ENCODE results near the gene ZNRF4.
"Not testable (repeated sequence)": the region's sequence is repeated elsewhere in the genome, so short reads cannot be mapped to it uniquely, and the experiment has no call there.

The ZNRF4 gene

DNA sequence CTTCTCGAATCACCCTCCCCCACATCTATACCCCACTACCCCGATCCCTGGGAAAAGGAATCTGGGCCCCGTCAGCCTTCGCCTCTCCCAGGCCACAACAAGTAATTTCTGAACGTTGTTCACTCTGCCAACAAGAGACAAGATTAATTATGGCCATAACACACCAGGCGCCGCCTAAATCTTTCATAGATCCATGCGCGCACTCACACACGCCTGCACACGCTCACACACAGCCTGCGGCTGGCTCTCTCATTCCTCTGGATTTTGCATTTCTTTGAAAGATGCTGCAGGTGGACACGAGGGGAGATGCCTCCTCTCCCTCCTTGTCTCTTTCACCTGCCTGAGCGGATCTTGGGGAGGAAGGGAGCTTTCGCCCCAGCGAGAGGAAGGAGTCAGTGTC lies 17.1 kb downstream of the ZNRF4 start:
- no peaks in the 10 kb centered on the region; the same call in 1 of the 2 replicates for H3K4me1 ChIP-seq
- H3K4me3 ChIP-seq, result no peak overlapping the region
- in situ Hi-C loops (cut with MboI; ENCODE audit: low sequenced_read_pairs), result no loop called here
- DNase-seq (ENCODE audit: low spot score in 2 of 2), result no peak
- H3K9me3 ChIP-seq, result no peaks in the 10 kb centered on the region
- H3K27me3 ChIP-seq (ENCODE audit: low read depth), result no peaks in the 10 kb centered on the region
- no peaks in the 10 kb centered on the region for H3K36me3 ChIP-seq (replicated peaks)

DNA sequence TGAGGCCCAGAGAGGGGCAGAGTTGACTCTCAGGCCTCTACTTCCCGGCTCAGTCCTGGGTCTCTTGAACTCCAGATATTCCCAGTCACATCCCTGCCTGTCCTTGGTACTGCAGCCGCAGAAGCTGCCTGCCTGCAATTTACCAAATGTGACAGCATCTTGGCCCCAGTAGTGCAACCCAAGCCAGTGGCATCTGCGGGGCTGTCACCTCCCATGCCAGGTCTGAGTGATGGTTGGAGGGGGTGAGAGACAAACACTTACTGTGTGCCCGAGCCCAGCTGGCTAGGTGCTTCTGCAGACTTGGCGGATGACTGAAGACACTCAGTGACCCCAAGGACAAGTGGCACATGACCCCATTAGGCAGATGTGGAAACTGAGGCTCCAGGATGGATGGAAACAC lies 18.4 kb downstream of the ZNRF4 start:
- Histone ChIP-seq H3K4me3 (no peak overlapping the region), H3K9me3 (no peaks in the 10 kb centered on the region)
- in situ Hi-C loops (cut with MboI; ENCODE audit: low sequenced_read_pairs), result no loop called here

GRCh38 chr19:5477451-5478215 lies 22.4 kb downstream of the ZNRF4 start:
- H3K4me1 ChIP-seq, result no peaks in the 10 kb centered on the region
- H3K9me3 ChIP-seq, result no peaks in the 10 kb centered on the region; the same call in 1 of the 2 replicates
- H3K36me3 ChIP-seq (replicated peaks), result no peaks in the 10 kb centered on the region
- no peak overlapping the region for H3K4me3 ChIP-seq
- no peak for DNase-seq (ENCODE audit: low spot score in 2 of 2)
- in situ Hi-C loops (cut with MboI; ENCODE audit: low sequenced_read_pairs), result no loop called here
- H3K27me3 ChIP-seq (ENCODE audit: low read depth), result peaks cover 9% of the 10 kb centered on the region; the same call in 1 of the 2 replicates

More for the DNA sequence above, 18.4 kb downstream of the ZNRF4 start:
- Histone ChIP-seq H3K27me3 (ENCODE audit: low read depth) (peaks cover 3% of the 10 kb centered on the region; the same call in 1 of the 2 replicates), H3K4me1 (no peaks in the 10 kb centered on the region; the same call in 1 of the 2 replicates), H3K36me3 (replicated peaks) (no peaks in the 10 kb centered on the region)
- no peak for DNase-seq (ENCODE audit: low spot score in 2 of 2)

DNA sequence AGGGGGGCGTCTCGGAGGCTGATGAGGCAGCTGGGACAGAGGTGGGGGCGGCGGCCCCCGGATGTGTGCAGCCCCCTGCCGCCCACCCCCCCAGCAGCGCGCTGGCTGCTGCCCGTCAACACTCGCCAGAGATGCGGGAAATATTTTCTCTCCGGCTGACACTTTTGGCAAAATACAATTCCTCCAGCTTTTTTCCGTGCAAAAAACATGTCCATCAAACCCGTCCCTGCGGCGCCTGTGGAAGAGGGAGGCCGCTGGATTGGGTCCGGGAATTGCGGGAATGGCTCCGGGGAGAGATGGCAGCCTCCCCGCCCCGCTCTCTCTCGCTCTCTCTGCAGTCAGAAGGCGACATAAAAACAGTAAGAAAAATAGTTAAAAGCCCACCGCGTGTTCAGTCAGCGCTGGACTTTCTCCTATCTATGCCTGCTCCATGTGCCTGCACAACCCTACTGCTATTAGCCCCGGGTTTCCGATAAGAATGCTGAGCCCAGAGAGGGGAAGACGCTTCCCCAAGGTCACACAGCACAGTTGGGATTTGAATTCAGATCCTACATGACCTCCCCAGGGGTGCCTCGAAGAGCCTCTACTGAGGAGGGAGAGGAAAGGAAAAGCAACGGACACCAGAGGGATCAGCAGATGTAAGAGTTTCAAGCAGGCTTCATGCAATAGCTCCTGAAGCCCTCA lies 23.2 kb downstream of the ZNRF4 start:
- Histone ChIP-seq H3K36me3 (replicated peaks) (no peaks in the 10 kb centered on the region), H3K9me3 (no peaks in the 10 kb centered on the region; the same call in 1 of the 2 replicates), H3K4me3 (no peak overlapping the region), H3K27me3 (ENCODE audit: low read depth) (peaks cover 9% of the 10 kb centered on the region; the same call in 1 of the 2 replicates), H3K4me1 (no peaks in the 10 kb centered on the region)
- in situ Hi-C loops (cut with MboI; ENCODE audit: low sequenced_read_pairs), result no loop called here
- no peak for DNase-seq (ENCODE audit: low spot score in 2 of 2)

GRCh38 chr19:5478925-5479588 lies 23.8 kb downstream of the ZNRF4 start:
- in situ Hi-C loops (cut with MboI; ENCODE audit: low sequenced_read_pairs), result no loop called here
- no peak for DNase-seq (ENCODE audit: low spot score in 2 of 2)
- Histone ChIP-seq H3K36me3 (replicated peaks) (no peaks in the 10 kb centered on the region), H3K4me3 (no peak overlapping the region), H3K27me3 (ENCODE audit: low read depth) (peaks cover 9% of the 10 kb centered on the region; the same call in 1 of the 2 replicates), H3K9me3 (no peaks in the 10 kb centered on the region; the same call in 1 of the 2 replicates), H3K4me1 (no peaks in the 10 kb centered on the region)

- H3K4me1 ChIP-seq, result no peaks in the 10 kb centered on the region
- in situ Hi-C loops (cut with MboI; ENCODE audit: low sequenced_read_pairs), result no loop called here
- H3K36me3 ChIP-seq (replicated peaks), result no peaks in the 10 kb centered on the region
- H3K27me3 ChIP-seq (ENCODE audit: low read depth), result peaks cover 12% of the 10 kb centered on the region
- H3K9me3 ChIP-seq, result no peaks in the 10 kb centered on the region; the same call in 1 of the 2 replicates
- DNase-seq (ENCODE audit: low spot score in 2 of 2), result peak in 1 of 2 experiments; percentile 23
- H3K4me3 ChIP-seq, result no peak overlapping the region
Measured at GRCh38 chr19:5479958-5480357, 24.7 kb downstream of the ZNRF4 start.

DNA sequence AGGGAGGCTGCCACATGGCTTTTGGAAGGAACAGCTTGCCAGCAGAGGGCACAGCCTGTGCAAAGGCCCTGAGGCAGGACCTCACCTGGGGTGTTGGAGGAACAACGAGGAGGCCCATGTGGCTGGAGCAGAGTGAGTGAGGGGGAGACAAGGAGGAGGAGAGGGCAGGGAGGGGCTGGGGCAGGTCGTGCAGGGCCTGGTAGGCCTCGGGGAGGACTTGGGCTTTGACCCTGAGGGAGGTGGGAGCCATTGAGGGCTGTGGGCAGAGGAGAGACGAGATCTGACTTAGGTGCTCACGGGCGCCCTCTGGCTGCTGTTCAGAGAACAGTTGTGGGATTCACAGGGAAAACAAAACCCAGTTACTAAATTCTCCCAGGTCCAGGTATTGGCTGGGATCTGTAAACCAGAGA lies 25.2 kb downstream of the ZNRF4 start:
- in situ Hi-C loops (cut with MboI; ENCODE audit: low sequenced_read_pairs), result no loop called here
- Histone ChIP-seq H3K36me3 (replicated peaks) (no peaks in the 10 kb centered on the region), H3K4me3 (no peak overlapping the region), H3K4me1 (no peaks in the 10 kb centered on the region), H3K9me3 (no peaks in the 10 kb centered on the region; the same call in 1 of the 2 replicates), H3K27me3 (ENCODE audit: low read depth) (peaks cover 12% of the 10 kb centered on the region)
- peak in 1 of 2 experiments; percentile 73 for DNase-seq (ENCODE audit: low spot score in 2 of 2)

DNA sequence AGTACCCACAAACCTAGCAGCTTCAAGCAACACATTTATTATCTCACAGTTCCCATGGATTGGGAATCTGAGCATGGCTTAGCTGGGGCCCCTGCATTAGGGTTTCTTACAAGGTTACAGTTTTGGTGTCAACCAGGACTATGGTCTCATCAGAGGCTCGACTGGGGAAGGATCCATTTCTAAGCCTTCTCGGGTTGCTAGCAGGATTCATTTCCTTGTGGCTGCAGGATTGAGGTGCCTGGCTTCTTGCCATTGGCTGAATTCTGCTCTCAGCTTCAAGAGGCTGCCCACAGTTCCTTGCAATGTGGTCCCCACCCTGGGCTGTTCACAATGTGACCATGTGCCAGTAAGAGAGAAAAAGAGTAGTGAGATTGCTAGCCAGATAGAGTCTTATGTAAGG lies 26.7 kb downstream of the ZNRF4 start:
- in situ Hi-C loops (cut with MboI; ENCODE audit: low sequenced_read_pairs), result no loop called here

GRCh38 chr19:5484398-5485285 lies 29.4 kb downstream of the ZNRF4 start:
- Histone ChIP-seq H3K36me3 (replicated peaks) (no peaks in the 10 kb centered on the region), H3K4me3 (no peak overlapping the region), H3K4me1 (no peaks in the 10 kb centered on the region), H3K27me3 (ENCODE audit: low read depth) (peaks cover 3% of the 10 kb centered on the region), H3K9me3 (no peaks in the 10 kb centered on the region; the same call in 1 of the 2 replicates)
- DNase-seq (ENCODE audit: low spot score in 2 of 2), result peak in 1 of 2 experiments; percentile 32
- in situ Hi-C loops (cut with MboI; ENCODE audit: low sequenced_read_pairs), result no loop called here

More for the DNA sequence above, 26.7 kb downstream of the ZNRF4 start:
- Histone ChIP-seq H3K36me3 (replicated peaks) (no peaks in the 10 kb centered on the region), H3K9me3 (no peaks in the 10 kb centered on the region; the same call in 1 of the 2 replicates), H3K4me3 (no peak overlapping the region), H3K27me3 (ENCODE audit: low read depth) (peaks cover 12% of the 10 kb centered on the region), H3K4me1 (no peaks in the 10 kb centered on the region)
- DNase-seq (ENCODE audit: low spot score in 2 of 2), result no peak

DNA sequence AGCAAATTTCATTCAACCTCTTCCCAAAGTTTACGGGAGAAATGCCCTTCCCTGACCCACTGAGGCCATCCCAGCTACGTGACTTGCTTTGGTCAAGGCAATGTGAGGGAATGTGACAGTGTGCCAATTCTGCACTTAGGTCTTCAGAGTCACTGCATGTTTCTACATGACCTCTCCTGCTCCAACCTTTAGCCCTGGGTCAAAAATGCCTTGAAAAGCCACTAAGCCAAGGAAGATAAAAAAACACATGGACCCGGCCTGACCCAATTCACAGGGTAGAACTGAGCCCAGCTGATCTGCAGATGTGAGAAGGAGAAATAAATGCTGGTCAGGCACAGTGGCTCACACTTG lies 30.0 kb downstream of the ZNRF4 start:
- in situ Hi-C loops (cut with MboI; ENCODE audit: low sequenced_read_pairs), result no loop called here
- Histone ChIP-seq H3K36me3 (replicated peaks) (no peaks in the 10 kb centered on the region), H3K27me3 (ENCODE audit: low read depth) (peaks cover 3% of the 10 kb centered on the region), H3K4me1 (no peaks in the 10 kb centered on the region), H3K9me3 (no peaks in the 10 kb centered on the region; the same call in 1 of the 2 replicates), H3K4me3 (no peak overlapping the region)
- no peak for DNase-seq (ENCODE audit: low spot score in 2 of 2)

GRCh38 chr19:5485658-5486057 lies 30.4 kb downstream of the ZNRF4 start:
- H3K27me3 ChIP-seq (ENCODE audit: low read depth); H3K4me3 ChIP-seq; H3K36me3 ChIP-seq (replicated peaks); in situ Hi-C loops (cut with MboI; ENCODE audit: low sequenced_read_pairs); H3K4me1 ChIP-seq; DNase-seq (ENCODE audit: low spot score in 2 of 2); H3K9me3 ChIP-seq: not testable (repeated sequence)

GRCh38 chr19:5487222-5487621 lies 32.0 kb downstream of the ZNRF4 start:
- no peak for DNase-seq (ENCODE audit: low spot score in 2 of 2)
- in situ Hi-C loops (cut with MboI; ENCODE audit: low sequenced_read_pairs), result no loop called here

GRCh38 chr19:5489551-5489950 lies 34.3 kb downstream of the ZNRF4 start:
- peaks cover 9% of the 10 kb centered on the region for H3K4me1 ChIP-seq
- in situ Hi-C loops (cut with MboI; ENCODE audit: low sequenced_read_pairs), result no loop called here

More at GRCh38 chr19:5487222-5487621, 32.0 kb downstream of the ZNRF4 start:
- Histone ChIP-seq H3K4me3 (no peak overlapping the region), H3K9me3 (no peaks in the 10 kb centered on the region), H3K27me3 (ENCODE audit: low read depth) (peaks cover 3% of the 10 kb centered on the region), H3K36me3 (replicated peaks) (no peaks in the 10 kb centered on the region), H3K4me1 (peaks cover under 1% of the 10 kb centered on the region; the same call in 1 of the 2 replicates)

More at GRCh38 chr19:5489551-5489950, 34.3 kb downstream of the ZNRF4 start:
- Histone ChIP-seq H3K4me3 (no peak overlapping the region), H3K27me3 (ENCODE audit: low read depth) (peaks cover 3% of the 10 kb centered on the region), H3K9me3 (no peaks in the 10 kb centered on the region), H3K36me3 (replicated peaks) (no peaks in the 10 kb centered on the region)
- DNase-seq (ENCODE audit: low spot score in 2 of 2), result no peak

Measured in HAP-1 (cell line).